ENCODE results near the gene SIDT2. TPM values are rescaled to one million over a fixed set of nuclear protein-coding genes. Genes with fewer than 3 reads are reported as not detected.

SIDT2 gene
- total and polyA plus RNA-seq, 8 donors, result 47.4 to 153 (median 82.5) TPM

DNA sequence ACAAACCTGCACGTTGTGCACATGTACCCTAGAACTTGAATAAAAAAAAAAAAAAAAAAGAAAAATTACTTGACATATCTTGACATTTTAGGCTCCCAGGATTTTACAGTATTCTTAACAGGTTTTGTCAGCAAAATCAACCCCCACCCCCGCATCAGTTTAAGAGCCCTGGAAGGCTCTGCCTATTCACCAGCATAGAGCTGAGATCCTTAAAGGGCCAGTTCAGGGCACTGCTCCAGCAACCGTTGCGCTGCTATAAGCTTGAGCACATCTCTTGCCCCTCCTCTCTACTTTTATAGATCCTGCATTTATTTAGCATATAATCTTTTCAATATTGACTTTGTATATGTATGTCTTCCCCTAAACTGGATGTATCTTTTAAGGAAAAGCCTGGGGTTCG, 35.2 kb upstream of the SIDT2 start:
- WGBS, 2 donors, result 0 to 3% methylated on average over 5 of the region's 5 CpGs
- Histone ChIP-seq H3K9me3 (no peaks in the 10 kb centered on the region), H3K27ac (peak overlapping the region; percentile 76 to 86 (median 82)), H3K4me1 (peaks cover 0 to 13% (median 7%) of the 10 kb centered on the region in 3 donors), H3K27me3 (no peaks in the 10 kb centered on the region), H3K4me3 (peak overlapping the region; percentile 77 to 93 (median 84)), H3K36me3 (no peaks in the 10 kb centered on the region)
- TF ChIP-seq CTCF (IDR thresholded peaks at IDR 0.05), result no peak
- no peak for FAIRE-seq
- intact Hi-C loops (cut with DNase I), result no loop called here
- peak in 5 of 6 donors; percentile 52 to 72 (median 62) for DNase-seq
- peak; percentile 46 to 73 (median 62) for ATAC-seq

- Histone ChIP-seq H3K4me3 (peak within 1 kb of the TSS; percentile 77 to 93 (median 84)), H3K36me3 (no peaks in the 10 kb centered on the region), H3K9me3 (no peaks in the 10 kb centered on the region), H3K27ac (peak within 1 kb of the TSS; percentile 76 to 86 (median 82)), H3K4me1 (peaks cover 3 to 13% (median 7%) of the 10 kb centered on the region in 3 donors), H3K27me3 (no peaks in the 10 kb centered on the region)
- peak; percentile 94 to 99 (median 96) for ATAC-seq
- TF ChIP-seq CTCF (IDR thresholded peaks at IDR 0.05), result no peak
- peak; percentile 94 to 98 (median 96) for DNase-seq
- intact Hi-C loops (cut with DNase I), result no loop called here
- WGBS, 2 donors, result 0% methylated on average over 43 to 48 of the region's 48 CpGs
- FAIRE-seq, result no peak
Measured at GRCh38 chr11:117143871-117144476, 34.6 kb upstream of the SIDT2 start, which contains the start of gene PAFAH1B2. PAFAH1B2 (plus strand) TSS chr11:117144287; CDS start chr11:117152448, 8,161 bp downstream.

DNA sequence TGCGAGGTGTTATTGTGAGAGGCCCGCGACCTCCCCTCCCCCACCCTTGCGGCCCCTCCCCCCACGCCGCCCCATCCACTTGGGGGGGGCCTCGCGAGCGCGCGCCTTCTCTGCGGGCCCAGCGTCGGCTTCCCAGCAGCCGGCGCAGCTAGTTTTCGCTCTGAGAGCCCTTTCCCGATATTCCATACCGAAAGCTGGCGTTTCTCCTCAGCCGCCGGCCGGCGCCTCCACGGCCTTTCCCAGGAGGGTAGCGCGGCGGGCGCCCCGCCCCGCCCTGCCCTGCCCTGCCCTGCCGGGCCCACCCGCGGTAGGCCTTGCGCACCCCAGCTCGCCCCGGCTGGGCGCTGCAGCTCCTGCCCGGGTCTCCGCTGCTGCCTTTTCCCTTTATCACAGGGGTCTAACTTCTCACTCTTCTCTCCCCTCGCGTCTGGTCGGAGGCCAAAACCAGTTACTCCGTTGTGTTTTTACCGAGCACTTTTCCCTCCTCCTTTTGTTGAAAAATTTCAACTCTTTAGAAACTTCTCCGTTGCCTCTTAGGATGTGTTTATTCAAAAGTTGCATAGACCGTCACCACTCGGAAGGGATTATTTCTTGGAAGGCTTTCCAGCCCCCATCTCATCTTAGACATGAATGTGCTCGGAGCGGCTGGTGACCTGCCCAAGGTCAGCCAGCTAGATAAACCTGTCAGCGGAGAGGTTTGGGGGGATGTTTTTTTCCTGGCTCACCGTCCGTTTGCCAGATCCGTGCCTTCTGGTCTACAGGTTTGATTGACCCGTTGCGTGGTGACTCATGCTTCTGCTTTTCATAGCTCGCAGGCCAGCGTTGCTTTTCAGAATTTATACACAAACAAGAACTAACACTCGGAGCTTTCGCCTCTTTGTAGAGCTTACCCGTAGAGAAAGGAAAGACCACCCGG, 33.8 kb upstream of the SIDT2 start:
- Histone ChIP-seq H3K36me3 (no peaks in the 10 kb centered on the region), H3K27me3 (no peaks in the 10 kb centered on the region), H3K4me3 (peak overlapping the region; percentile 77 to 93 (median 84)), H3K9me3 (no peaks in the 10 kb centered on the region), H3K4me1 (peaks cover 3 to 13% (median 7%) of the 10 kb centered on the region in 3 donors), H3K27ac (peak overlapping the region; percentile 76 to 86 (median 82))
- no peak for TF ChIP-seq CTCF (IDR thresholded peaks at IDR 0.05)
- intact Hi-C loops (cut with DNase I), result no loop called here
- no peak for FAIRE-seq
- DNase-seq, result peak; percentile 72 to 81 (median 78)
- WGBS, 2 donors, result 0% methylated on average over 25 to 62 of the region's 62 CpGs
- ATAC-seq, result peak; percentile 59 to 72 (median 70)

DNA sequence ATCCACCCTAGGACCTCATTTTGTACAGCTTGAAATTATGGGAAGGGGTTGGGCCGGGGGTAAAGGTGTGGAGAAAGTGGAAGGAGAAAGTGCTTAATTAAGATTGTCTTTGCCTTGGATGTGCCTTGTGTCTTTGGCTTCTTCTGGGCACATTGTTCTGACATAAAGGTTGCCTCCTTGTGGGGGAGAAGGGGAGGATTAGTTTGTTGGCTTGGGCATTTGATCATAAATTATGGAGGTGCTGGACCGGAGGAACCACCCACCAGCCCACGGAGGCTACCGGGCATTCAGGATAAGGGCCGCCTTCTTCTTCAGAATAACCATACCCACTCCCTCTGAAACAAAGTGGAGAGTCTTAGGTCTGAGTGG, 33.2 kb upstream of the SIDT2 start:
- intact Hi-C loops (cut with DNase I), result no loop called here
- no peaks in the 10 kb centered on the region for H3K9me3 ChIP-seq
- no peaks in the 10 kb centered on the region for H3K27me3 ChIP-seq
- DNase-seq (no peak), FAIRE-seq (no peak), ATAC-seq (no peak)
- H3K4me3 ChIP-seq, result peak overlapping the region; percentile 77 to 93 (median 84)
- 2 to 3% methylated on average over 5 of the region's 5 CpGs for WGBS, 2 donors
- TF ChIP-seq CTCF (IDR thresholded peaks at IDR 0.05), result no peak
- H3K27ac ChIP-seq, result peak overlapping the region; percentile 76 to 86 (median 82)
- no peaks in the 10 kb centered on the region for H3K36me3 ChIP-seq
- H3K4me1 ChIP-seq, result peaks cover 3 to 13% (median 7%) of the 10 kb centered on the region in 3 donors
